ENCODE data around the gene ZBTB39. TPM values are rescaled to one million over a fixed set of nuclear protein-coding genes. Genes with fewer than 3 reads are reported as not detected.
"Not testable (repeated sequence)": the region's sequence is repeated elsewhere in the genome, so short reads cannot be mapped to it uniquely, and the experiment has no call there.

ZBTB39 gene
- polyA plus RNA-seq, 10 donors, result 4.6 to 7.0 (median 5.7) TPM

DNA sequence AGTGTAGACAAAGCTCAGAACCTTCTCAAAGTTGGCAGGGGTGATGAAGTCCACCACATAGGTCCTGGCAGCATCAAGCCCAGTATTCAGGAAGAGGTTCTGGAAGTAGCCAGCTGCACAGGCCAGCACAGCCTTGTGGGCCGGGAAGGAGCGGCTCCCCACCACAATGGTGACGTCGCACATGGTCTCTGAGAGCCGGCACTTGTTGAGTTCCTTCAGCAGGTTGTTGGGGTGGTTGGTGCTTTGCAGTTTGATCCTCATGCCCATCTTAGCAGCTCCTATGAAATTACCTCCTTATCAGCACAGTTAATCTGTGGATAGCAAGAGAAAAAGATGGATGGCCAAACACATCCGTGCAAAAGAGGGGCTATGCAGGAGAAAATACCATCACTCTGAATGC lies 1.7 kb downstream of the ZBTB39 start:
- no peak for DNase-seq

DNA sequence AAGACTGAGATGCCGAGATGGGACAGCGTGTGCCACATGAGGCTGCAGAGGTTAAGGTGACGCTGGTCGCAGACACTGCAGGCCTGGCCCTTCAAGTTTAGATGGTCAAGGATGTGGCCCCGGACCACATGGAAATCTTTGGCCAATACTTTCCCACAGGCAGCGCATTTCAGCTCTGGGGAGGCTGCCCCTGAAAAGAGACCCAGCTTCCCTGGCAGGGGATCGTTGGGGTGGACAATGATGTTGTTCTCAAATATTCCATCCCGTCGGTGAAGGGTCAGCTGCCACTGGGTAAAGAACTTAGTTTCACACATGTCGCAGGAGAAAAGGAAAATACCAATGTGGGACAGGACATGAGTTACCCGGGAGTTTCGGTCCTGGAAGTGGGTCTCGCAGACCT lies 3.0 kb downstream of the ZBTB39 start:
- no peak for DNase-seq

DNA sequence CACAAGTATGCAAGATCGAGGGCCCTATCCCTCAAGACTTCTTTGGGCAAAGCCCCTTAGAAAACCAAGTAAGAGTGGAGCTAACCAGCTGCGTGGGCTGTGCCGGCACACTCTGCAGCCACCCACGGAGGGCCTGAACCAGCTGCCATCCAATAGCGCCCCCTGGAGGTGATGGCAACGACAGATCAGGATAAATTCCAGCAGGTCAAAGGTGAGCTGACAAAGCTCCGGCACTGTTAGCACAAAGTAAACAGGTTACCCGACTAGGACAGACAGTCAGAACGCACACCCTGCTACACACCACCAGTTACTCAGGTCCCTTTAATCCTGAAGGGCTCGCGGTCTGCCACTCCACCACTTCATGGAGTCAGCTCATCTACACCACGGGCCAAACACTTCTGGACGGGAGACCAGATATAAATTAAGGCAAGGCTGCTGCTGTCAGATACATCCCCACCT lies 4.9 kb downstream of the ZBTB39 start:
- peak in 1 of 3 donors; percentile 48 for DNase-seq

DNA sequence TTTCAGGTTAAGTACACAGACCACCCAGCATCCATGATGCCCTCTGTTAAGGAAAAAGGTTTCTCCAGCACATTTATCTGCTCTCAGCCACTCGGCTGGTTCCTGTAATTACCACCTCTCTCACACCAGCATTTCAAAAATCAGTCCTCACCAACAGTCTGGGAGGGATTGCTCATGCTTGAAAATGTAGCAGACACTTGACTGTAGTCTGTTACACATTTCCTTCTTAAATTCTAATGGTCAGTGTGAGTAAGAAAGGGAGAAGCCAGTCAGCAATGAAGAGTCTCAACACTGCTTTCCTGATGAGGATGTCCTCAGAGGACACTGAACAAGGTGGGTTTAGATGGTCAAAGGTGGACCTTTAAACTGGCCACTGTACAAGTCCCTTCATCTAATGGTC lies 6.0 kb downstream of the ZBTB39 start:
- no peak for DNase-seq

DNA sequence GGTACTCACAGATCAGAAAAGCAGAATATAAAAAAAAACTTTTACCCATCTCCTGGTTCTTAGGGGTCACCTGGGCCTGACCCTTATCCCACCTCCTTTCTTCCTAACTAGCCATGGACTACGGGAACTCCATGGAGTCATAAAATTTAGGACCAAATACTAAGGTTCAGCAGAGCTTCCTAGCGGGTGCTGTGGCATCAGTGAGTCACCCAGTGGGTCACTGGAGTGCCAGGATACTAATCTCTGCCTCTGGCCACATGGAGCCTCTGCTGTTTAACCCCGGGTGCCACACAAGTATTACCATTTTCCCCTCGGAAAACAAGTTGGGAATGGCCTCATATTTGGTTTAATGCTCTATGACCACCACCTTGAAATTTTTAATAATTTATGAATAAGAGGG lies 6.9 kb downstream of the ZBTB39 start:
- DNase-seq, result no peak

DNA sequence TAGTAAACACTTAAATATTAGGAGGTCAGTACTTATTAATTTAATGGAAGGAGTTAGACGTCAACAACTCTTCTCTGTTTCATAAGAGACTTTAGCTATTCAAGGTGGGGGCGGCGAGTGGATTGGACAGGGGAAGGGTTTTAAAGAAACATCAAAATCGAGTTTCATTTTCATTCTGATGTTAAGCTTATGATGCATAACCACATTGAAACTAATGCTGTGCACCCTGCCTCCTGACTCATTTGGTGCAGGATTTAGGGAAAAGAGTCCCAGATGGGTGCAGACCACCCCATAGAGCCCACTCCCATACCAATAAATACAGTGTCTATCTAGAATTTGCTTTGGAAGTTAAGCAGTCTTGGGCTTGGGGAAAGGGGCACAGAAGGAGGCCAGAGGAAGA lies 7.4 kb downstream of the ZBTB39 start:
- DNase-seq, result no peak

DNA sequence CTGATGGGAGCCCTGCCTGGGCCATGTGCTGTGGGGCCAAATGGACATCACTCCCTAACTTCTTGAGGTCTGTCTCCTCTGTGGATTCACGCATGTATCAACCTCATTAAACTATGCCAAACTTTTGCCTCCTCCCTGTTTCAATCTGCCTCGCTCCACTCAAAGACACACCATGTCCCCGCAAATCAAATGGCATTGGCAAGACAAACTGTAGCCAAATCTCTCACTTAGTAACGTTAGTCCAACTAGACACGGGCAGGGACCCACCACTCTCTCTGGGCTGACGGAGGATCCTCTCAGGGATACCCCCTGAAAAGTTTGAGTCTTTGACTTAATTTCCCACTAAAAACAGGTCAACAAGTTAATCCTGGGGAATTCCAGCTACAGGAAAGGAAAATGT lies 8.0 kb downstream of the ZBTB39 start:
- DNase-seq, result no peak

DNA sequence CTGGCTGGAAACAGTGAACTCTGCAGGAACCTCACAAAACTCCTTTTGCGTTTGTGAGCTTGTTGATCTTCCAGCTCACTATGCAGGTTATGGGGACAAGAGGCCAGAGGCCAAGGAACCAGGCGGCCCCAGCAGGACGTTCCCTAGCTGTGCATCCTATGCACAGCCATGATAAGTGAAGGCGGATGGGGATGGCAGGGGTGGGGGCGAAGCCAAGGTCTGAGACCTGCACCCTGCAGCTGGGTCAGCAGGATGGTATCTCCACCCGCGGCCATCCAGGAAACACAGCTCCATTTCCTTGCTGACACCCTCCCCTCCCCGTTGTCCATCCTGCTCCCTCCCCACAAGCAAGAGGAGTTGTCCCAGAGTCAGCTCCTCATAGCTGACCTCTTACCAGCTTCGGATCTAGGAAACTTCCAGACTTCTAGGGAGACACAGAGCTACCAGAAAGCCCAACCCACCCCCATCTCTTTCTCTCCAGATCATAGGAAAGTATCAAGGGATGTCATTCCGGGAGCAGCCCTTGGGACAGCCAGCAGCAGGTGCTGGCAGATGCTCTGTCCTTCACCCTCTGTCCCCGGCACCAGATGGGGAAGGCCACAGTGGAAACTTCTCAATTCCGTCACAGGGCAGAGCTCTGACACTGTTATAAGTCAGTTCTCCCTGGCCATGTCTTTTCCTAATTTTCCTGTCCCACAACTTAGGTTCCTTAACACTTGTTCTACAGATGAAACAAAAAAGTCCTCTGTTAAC lies 9.4 kb downstream of the ZBTB39 start:
- no peak for DNase-seq

DNA sequence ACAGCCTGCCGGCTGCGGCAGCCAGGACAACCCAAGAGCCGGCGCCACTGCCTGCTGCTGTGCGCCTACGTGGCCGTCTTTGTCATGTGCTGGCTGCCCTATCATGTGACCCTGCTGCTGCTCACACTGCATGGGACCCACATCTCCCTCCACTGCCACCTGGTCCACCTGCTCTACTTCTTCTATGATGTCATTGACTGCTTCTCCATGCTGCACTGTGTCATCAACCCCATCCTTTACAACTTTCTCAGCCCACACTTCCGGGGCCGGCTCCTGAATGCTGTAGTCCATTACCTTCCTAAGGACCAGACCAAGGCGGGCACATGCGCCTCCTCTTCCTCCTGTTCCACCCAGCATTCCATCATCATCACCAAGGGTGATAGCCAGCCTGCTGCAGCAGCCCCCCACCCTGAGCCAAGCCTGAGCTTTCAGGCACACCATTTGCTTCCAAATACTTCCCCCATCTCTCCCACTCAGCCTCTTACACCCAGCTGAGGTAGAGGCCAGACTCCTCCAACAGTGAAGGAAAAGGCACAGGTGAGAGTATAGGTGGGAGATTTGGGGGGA lies 10.3 kb downstream of the ZBTB39 start:
- no peak for DNase-seq

DNA sequence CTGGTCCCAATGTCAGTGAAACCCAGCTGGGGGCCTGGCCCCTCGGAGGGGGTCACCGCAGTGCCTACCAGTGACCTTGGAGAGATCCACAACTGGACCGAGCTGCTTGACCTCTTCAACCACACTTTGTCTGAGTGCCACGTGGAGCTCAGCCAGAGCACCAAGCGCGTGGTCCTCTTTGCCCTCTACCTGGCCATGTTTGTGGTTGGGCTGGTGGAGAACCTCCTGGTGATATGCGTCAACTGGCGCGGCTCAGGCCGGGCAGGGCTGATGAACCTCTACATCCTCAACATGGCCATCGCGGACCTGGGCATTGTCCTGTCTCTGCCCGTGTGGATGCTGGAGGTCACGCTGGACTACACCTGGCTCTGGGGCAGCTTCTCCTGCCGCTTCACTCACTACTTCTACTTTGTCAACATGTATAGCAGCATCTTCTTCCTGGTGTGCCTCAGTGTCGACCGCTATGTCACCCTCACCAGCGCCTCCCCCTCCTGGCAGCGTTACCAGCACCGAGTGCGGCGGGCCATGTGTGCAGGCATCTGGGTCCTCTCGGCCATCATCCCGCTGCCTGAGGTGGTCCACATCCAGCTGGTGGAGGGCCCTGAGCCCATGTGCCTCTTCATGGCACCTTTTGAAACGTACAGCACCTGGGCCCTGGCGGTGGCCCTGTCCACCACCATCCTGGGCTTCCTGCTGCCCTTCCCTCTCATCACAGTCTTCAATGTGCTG lies 11.0 kb downstream of the ZBTB39 start:
- no peak for DNase-seq

DNA sequence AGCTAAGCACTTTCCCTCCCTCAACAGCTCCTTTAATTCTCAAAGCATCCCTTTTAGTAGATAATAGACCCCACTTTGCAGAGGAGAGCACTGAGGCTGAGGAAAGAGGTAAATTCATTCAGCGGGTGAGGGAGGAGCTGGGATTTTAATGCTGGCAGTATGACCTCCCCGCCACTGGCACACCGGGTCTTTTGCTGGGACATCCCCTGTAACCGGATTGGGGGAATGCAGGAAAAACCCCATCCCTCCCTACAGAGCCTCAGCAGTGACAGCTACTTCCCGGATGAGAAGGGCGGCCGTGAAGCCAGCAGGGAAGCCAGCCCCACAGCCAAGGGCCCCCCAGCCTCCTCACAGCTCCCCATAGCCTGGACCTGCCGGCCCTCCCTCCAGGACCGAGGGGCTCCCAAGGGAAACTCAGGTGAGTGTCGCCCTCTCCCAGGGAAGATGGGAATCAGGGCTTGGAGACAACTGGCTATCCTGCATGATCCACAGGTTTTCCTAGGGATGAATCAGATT lies 12.1 kb downstream of the ZBTB39 start:
- DNase-seq, result no peak

DNA sequence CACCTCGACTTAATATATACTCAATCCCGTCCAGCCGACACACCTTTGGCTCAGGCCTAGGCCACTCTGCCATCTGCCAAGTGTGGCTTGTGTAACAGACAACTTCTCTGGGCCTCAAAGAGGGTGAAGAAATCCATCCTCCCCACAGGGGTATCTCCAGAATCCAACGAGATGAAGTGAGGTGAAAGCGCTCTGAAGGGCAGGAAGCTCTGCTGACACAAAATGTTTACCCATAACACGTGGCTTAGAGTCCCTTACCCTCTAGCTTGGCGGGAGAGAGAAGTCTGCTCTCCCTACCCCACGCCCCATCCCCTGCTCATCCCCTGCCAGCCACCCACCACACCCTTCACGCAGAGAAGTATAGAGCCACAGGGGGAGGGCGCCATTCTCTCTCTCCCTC lies 13.0 kb downstream of the ZBTB39 start:
- DNase-seq, result no peak

DNA sequence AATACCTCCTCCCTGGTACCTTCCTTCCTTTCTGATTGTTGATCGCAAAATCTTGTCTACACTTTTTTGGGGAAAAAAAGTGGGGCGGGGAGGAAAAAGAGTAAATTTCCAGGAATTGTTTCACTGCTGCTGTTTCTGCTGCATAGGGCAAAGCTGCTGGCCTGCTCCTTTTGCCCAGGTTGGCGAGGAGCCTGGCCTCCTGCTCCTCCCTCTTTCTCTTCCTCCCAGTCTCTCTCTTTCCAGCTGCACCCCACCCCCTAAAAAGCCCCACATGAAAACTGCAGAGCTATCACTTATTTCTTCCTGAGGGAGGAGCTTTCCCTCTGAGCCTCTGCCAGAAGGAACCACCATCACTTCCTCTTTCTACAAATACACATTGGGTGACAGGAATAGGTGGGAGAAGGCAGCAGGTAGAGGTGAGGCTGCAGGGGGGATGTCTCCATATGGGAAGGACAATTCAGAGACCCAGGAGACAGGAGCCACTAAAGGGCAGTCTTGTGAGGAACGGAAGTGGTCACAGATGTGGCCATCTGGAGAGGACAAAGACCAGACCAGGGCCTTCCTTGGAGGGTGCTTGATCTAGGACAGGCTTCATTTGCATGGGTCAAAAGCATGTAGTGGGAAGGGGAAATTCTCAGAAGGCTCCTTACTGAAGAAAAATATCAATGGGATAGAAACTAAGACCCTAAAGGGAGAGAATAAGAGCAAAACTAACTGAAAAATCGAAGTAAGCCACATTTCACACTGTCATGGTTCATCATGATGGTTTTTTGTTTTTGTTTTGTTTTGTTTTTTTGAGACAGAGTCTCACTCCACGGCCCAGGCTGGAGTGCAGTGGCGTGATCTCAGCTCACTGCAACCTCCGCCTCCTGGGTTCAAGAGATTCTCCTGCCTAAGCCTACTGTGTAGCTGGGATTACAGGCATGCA lies 14.8 kb downstream of the ZBTB39 start:
- DNase-seq, result peak in 2 of 3 donors; percentile 19 to 64

DNA sequence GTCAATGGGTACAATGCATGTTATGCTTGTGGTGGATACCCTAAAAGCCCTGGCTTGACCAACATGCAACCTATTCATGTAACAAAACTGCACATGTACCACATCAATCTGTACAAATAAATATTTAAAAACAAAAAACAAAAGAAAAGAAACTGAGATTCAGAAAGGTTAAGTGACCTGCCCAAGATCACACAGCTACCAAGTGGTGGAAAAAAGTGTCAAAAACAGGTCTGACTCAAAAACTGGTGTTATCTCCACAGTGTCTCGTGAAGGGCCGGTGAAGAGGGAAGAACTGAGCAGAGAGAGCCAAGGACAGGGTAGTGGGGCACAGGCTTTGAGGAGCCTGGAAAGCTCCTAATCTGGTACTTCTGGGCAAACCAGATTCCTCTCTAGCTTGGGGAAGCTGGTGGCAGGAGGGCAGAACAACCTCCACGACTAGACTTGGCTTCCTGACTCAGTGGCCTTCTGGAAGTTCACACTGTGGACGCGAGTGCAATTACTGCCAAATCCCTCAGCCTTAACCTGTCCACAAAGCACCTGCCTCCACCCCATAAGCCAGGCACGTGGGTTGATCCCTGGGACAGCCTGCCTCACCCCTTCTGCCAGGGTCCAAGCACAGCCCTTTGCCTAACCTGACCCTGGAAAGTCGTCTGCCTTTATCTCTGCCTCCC lies 15.6 kb downstream of the ZBTB39 start:
- no peak for DNase-seq

DNA sequence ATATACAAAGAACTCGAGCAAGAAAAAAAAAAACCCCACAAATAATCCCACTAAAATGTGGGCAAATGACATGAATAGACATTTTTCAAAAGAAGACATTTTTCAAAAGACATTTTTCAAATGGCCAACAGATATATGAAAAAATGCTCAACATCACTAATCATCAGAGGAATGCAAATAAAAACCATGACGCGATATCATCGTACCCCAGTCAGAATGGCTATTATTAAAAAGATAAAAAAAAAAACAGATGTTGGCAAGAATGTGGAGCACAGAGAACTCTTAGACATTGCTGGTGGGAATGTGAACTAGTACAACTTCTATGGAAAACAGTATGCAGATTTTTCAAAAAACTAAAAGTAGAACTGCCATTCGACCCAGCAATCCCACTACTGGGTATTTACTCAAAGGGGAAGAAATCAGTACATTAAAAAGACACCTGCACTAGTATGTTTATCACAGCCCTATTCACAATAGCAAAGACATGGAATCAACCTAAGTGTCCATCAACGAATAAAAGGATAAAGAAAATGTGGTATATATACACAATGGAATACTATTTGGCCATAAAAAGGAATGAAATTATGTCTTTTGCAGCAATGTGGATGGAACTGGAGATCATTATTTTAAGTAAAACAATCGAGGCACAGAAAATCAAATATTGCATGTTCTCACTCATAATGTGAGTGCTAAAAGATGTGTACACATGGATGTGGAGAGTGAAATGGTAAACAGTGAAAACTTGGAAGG lies 16.3 kb downstream of the ZBTB39 start:
- DNase-seq, result no peak

DNA sequence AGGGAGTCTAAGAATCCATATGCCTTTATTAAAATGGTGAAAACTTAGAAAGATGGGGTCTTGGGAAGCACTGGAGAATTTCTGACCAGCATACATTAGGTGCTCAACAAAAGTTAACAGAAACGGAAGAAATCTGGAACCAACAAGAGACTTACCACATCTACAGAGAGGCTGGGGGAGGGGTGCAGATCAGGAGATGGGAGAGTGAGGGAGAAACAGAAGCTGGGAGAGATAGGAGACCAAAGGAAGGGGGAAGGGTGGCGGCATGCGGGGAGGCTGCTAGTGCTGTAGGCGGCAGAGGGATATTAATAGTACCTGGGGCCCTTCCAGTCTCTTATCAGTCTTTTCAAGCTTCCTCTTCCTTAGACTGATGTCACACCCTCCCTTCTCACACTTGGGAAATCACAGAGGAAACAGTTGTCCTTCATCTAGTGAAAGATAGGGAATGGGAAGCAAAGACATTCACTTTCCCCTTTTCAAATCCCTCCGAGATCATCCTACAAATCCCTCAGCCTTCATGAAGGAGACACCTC lies 18.1 kb downstream of the ZBTB39 start:
- DNase-seq, result no peak

DNA sequence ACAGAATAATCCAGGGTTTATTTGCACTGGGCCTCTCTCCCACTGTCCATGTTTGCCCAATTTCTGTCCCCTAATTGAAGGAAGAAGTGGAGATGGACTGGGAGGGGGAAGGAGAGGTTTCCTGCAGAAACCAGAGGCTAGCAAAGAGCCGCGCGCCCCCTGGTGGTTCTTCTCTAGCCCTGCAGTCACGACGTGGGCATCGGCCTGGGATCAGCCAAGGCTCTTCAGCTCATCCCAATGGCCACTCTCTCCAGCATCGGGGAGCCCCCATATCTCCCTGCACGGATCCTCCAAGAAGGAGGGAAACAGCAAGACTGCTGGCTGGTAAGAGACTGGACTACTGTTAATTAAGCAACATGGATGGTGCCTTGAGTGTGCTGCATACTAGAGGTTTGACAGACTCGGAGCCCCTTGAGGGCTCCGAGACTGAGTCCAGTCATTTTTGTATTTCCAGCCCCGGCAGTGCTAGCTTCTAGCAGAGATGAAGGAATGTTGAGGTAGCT lies 18.7 kb downstream of the ZBTB39 start:
- peak; percentile 51 to 85 (median 76) for DNase-seq

DNA sequence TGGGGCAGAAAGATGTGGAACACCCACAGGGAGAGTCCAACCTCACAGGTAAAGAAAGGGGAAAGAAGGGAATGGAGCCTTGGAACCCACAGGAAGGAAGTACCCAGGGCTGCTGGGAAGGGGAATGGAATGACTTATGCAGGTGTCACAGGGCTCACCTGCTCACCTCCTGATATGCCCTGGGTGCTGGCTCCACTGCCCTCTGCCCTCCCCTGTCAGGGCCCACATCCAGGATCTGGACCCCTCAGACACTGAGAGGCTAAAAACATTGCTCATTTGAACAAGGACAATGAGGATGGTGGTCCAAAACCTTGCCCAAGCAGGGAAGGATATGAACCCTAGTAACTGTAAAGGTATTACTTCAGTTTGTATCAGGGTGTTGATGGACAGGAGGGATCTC lies 19.3 kb downstream of the ZBTB39 start:
- no peak for DNase-seq

DNA sequence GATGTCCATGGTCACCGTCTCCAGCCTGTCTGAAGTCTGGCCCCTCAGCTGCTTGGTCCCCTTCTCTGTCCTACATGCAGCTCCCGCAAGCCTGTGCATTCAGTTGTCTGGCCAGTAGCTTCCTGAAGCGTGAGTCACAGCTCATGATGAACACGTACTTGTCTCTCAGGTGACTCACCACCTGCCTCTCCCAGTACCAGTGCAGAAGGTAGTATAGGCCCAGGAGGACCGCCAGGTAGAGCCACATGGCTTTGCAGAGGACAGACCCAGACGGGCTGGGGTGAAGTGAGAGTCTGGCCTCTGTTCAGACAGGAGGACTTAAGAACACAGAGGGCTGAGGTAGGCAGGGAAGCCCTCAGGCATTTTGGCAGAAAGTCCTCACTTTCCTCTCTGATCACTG lies 20.6 kb downstream of the ZBTB39 start:
- DNase-seq, result not testable (repeated sequence)

DNA sequence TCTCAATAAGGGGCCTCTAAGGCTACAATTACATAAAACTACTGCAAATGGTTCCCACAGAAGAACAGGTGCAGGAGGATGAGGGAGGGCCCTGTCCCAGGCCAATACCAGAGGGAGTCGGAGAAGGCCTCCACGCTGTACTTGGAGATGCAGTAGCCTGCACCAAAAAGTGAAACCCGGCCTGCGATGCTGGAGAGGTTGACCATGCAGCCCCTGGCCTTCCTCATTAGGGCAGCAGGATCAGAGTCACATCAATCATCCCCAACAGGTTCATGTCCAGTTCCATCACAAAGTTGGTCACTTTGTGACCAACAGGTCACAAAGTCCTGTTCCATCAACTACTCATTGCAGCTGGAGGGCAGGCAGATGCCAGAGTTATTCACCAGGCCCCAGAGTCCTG lies 23.0 kb downstream of the ZBTB39 start:
- no peak for DNase-seq
